SK-N-SH (cell line): ENCODE measurements around the gene SLC22A13.

Experiments used
- GABPA ChIP-seq: IDR thresholded peaks from 2 replicates; pipeline ENCODE4 v1.4.0; 2012; ENCODE audit warnings: low read depth, mild to moderate bottlenecking
- POLR2AphosphoS5 ChIP-seq: IDR thresholded peaks from 2 replicates; pipeline ENCODE4 v1.6.1; 2012; ENCODE audit warnings: low read depth, low read length
- RFX5 ChIP-seq: IDR thresholded peaks from 2 replicates; pipeline ENCODE4 v1.6.1; 2012; ENCODE audit warnings: mild to moderate bottlenecking, improper control_type of control experiment, low read length
- SIN3A ChIP-seq: IDR thresholded peaks from 2 replicates; pipeline ENCODE4 v1.6.1; 2012; ENCODE audit warnings: low read depth, mild to moderate bottlenecking, low read length, moderate library complexity, borderline replicate concordance
- USF2 ChIP-seq: fragments of 150-350 bp; IDR thresholded peaks from 2 replicates; pipeline ENCODE4 v1.6.1; 2017; ENCODE audit warnings: antibody characterized with exemption, low read length, low read depth, borderline replicate concordance
- TF ChIP-seq, protein P1 (sequence below): fragments of 200-600 bp; sonication (generic); IDR thresholded peaks from 2 replicates; pipeline ENCODE4 v1.6.1; 2017; ENCODE audit warnings: antibody characterized with exemption, mild to moderate bottlenecking, moderate library complexity

- TF ChIP-seq, protein P1, sequence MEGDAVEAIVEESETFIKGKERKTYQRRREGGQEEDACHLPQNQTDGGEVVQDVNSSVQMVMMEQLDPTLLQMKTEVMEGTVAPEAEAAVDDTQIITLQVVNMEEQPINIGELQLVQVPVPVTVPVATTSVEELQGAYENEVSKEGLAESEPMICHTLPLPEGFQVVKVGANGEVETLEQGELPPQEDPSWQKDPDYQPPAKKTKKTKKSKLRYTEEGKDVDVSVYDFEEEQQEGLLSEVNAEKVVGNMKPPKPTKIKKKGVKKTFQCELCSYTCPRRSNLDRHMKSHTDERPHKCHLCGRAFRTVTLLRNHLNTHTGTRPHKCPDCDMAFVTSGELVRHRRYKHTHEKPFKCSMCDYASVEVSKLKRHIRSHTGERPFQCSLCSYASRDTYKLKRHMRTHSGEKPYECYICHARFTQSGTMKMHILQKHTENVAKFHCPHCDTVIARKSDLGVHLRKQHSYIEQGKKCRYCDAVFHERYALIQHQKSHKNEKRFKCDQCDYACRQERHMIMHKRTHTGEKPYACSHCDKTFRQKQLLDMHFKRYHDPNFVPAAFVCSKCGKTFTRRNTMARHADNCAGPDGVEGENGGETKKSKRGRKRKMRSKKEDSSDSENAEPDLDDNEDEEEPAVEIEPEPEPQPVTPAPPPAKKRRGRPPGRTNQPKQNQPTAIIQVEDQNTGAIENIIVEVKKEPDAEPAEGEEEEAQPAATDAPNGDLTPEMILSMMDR, result no peak
- TF ChIP-seq USF2 (no peak), GABPA (no peak), SIN3A (no peak), POLR2AphosphoS5 (no peak), RFX5 (no peak)
These were observed 51.7 kb downstream of the SLC22A13 start for GRCh38 chr3:38317192-38317759.
